GM19395 (cell line): ENCODE results near the gene C10orf67.
"Not testable (repeated sequence)": the region's sequence is repeated elsewhere in the genome, so short reads cannot be mapped to it uniquely, and the experiment has no call there.

Source experiments
- ATAC-seq: cut with Tn5 transposase; IDR thresholded peaks from one replicate; pipeline ENCODE4 v1.9.1; 2021; ENCODE audit warnings: mild to moderate bottlenecking, moderate library complexity; ENCODE audit not compliant: unreplicated experiment

C10orf67 gene

GRCh38 chr10:23344241-23344841 lies at the start of gene C10orf67:
C10orf67 (minus strand) TSS chr10:23344797; CDS start chr10:23344774, 23 bp downstream.
- peak; percentile 49 for ATAC-seq

DNA sequence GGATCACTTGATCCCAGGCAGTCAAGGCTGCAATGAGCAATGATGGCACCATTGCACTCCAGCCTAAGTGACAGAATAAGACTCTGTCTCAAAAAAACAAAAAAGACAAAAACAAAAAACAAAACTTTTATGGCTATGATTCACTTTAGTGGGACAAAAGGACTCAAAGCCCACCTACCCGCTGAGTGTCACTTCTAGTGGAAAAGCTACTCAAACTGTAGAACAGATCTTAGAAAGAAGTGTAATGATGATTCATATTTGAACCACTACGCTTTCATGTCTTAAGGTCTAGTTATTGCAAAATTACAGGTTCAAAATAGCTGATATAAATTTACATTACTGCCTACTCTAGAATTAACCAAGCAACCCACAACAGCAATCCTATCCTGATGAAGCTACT lies 47.2 kb upstream of the C10orf67 start:
- no peak for ATAC-seq

DNA sequence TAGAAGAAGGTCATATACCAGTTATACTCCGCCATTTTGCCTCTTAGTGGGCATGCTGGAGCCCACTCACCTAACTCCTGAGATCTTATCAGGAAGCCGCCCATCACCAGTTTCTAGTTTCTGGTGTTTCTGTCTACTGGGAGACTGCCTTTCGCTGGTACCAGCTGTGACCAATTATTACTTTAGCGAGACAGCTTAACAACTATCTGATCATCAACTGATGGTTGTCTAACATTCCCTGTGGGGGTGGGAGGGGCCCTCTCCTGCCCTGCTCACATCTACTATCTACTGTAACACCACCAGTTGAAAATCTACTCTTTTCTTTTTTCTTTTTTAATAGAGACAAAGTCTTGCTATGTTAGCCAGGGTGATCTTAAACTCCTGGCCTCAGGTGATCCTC lies 46.2 kb upstream of the C10orf67 start:
- no peak for ATAC-seq

- not testable (repeated sequence) for ATAC-seq
Measured at GRCh38 chr10:23390408-23390807, 45.8 kb upstream of the C10orf67 start.

DNA sequence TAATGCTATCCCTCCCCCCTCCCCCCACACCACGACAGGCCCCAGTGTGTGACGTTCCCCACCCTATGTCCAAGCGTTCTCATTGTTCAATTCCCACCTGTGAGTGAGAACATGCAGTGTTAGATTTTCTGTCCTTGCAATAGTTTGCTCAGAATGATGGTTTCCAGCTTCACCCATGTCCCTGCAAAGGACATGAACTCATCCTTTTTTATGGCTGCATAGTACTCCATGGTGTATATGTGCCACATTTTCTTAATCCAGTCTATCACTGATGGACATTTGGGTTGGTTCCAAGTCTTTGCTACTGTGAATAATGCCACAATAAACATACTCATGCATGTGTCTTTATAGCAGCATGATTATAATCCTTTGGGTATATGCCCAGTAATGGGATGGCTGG lies 42.9 kb upstream of the C10orf67 start:
- not testable (repeated sequence) for ATAC-seq

DNA sequence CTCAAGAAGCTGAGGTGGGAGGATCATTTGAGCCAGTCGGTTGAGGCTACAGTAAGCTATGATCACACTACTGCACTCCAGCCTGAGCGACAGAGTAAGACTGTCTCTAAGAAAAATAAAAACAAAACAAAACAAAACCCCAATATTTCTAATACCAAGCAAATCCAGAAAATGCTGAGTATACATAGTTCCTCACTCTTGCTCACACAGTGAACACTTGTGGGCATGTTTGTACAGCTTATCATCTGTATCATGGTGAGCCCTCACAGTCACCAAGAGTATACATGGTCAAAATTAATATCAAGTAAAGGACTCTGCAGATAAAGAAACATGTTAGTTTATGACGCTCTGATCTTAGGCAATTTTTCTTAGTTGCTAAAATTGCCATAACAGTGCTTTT lies 41.5 kb upstream of the C10orf67 start:
- no peak for ATAC-seq

DNA sequence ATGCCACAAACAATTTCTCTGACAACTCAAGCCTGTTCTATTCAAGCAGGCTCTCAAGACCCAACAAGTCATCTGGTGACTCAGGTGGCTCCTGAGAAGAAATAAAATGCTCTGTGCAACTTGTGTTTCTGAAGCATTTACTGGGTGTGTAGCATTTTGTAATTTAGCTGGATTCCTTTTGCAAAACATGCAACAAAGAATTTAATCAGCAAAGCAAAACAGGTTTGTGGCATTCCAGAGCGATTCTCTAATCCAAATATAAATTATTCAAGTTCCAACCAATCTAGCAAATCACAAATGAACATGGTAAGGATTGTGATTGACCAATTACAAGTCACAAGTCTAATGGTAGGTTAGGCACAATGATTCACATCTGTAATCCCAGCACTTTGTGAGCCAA lies 39.8 kb upstream of the C10orf67 start:
- ATAC-seq, result no peak

DNA sequence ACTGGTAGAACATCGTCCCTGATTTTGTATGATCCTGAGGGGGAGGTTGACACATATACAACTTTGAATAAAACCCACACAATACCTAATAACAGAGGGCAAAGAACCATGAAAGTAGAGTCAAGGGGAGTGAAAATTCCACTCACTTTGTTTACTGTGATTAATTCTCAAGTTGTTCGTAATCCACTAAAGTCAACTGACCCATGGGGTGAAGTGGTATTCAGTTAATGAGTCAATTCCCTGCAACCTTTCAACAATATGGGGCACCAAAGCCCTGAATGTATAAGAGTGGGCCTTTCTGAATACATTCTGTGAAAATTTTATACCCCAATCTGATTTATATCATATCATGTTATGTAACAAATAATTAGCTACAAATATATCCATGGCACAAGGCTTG lies 39.0 kb upstream of the C10orf67 start:
- ATAC-seq, result no peak

- no peak for ATAC-seq
Measured at GRCh38 chr10:23381298-23382040, 36.9 kb upstream of the C10orf67 start.

DNA sequence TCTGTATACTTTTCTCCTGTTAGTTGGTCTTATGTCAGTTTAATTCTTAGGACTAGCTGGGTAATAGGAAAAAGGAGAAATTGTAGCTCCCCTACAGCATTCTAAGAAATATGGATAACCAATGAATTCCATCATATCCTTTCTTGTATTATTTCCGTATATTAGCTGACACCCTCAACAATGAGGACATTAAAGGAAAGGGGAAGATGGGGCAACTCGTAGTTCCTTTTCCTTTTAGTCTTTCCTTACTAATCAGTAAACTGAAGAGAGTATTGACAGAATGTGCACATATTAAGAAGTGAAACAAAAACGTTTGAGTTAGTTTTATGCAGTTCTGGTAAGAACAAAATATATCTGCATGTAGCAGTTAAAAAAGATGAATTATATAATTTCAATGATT lies 35.1 kb upstream of the C10orf67 start:
- ATAC-seq, result no peak

DNA sequence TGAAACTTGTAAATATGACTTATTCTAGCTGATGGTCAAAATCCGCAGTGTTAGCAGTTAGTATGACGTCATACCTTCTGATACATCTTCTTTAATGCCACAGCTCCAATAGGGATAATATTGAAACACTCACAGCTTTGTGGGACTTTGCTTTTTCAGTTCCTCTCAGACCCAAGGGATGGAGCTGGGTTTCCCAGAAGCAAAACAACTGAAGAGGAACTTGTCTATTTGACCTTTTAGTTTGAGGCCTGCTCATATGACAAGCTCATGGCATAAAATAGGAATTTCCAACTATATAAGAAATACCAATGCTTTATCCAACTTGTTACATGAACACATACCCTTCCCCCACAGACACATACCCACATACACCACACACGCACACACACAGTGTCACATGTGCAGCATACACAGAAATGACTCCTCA lies 31.6 kb upstream of the C10orf67 start:
- ATAC-seq, result no peak

DNA sequence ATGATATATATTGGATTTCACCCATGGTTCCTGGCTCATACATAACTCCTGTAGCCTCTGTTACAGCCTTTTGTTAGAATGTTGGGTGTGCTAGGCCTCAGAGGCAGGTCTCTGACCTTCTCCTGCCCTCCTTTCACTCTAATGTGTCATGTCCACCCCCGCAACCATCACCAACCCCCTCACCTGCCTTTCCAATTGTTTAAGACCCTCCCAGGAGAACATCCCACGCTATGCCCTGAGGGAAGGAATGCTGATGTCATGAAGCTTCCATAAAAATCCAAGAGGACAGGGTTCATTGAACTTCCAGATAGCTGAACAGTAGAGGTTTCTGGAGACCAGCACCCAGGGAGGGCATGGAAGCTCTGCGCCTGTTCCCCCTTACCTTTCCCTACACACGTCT lies 30.8 kb upstream of the C10orf67 start:
- ATAC-seq, result no peak

DNA sequence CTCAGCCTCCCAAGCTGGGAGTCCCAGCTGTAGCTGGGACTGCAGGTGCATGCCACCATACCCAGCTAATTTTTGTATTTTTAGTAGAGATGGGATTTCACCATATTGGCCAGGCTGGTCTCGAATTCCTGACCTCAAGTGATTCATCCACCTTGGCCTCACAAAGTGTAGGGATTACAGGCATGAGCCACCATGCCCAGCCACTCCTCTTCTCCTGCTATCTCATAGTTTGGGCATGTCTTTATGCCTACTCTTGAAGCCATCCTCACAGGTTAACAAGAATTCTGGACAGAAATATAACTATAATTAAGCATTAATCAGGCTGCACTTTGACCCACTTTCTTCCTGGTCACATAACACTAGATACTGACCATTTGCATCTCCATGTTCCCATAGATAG lies 28.6 kb upstream of the C10orf67 start:
- no peak for ATAC-seq

DNA sequence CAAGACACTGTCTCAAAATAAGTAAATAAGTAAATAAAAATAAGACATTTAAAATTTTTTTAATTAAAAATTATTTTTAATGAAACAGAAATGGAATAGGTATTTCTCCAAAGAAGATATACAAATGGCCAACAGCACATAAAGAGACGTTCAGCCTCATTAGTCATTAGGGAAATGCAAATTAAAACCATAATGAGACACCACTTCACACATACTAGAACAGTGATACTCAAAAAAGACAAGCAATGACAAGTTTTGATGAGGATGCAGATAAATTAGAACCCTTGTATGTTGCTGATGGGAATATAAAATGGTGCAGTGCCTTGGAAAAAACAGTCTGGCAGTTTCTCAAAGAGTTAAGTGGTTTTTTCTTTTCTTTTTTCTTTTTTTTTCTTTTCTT lies 26.5 kb upstream of the C10orf67 start:
- ATAC-seq, result no peak

DNA sequence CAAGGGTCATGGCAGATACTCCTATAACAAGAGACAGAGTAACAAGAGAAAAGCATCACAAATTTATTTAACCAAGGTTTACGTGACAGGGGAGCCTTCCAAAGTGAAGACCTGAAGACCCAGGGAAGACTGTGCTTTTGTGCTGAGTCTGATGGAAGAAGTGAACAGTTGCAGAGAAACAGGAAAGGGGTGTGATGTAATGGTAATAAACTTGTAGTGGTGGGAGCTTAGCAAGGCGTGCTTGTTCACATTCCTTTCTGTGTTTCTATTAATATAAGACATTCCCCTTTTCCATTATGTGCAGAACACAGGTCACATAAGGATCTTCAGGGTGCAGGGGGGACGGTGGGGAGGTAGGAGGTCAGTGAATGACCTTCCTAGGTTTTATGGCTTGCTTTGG lies 25.5 kb upstream of the C10orf67 start:
- ATAC-seq, result no peak

GRCh38 chr10:23368816-23369640 lies 24.4 kb upstream of the C10orf67 start:
- ATAC-seq, result peak; percentile 81

- peak; percentile 2 for ATAC-seq
Measured at GRCh38 chr10:23367896-23368595, 23.4 kb upstream of the C10orf67 start.

DNA sequence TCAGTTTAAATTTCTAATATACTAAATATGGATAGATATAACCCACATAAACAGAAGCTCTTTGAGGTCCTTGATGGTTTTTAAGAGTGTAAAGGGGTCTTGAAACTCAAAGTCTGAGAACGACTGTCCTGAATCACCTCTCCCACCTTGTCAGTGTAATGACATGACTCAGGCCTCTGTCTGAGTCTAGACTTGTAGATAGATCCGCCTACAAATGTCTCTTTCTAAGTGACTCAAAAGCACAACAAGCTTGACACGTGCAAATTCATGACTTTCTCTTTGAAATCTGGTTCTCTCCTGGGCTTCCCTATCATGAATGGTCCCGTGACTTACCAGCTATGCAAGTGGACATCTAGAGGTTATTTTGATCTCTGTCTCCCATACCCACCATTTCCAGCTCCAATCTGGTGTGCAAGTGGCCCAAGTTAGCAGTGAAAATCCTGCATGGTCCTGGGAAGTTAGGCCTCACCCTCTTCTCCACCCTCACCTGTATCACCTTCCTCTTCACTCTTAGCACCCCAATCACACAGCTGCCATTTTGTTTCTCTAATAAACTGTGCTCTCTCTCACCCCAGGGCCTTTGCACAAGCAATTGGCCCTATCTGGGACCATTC lies 20.9 kb upstream of the C10orf67 start:
- ATAC-seq, result peak; percentile 41

DNA sequence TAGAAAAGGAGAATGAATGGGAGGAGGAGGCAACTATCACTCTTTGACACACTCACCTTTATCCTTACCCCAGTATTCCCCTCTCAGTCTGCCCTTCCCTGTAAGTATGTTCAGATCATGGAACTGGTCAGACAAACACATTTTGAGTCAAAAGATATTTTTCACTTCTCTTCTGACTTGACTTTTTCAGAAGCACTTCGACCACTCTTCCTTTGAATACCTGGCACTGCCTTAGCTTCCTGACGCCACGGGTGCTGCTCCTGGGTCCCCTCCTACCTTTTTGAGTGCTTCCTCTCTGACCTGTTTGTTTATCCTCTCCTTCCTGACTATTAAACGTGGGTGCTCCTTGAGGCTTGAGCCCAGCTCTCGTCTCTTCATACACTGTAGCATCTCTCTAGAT lies 19.8 kb upstream of the C10orf67 start:
- ATAC-seq, result no peak

DNA sequence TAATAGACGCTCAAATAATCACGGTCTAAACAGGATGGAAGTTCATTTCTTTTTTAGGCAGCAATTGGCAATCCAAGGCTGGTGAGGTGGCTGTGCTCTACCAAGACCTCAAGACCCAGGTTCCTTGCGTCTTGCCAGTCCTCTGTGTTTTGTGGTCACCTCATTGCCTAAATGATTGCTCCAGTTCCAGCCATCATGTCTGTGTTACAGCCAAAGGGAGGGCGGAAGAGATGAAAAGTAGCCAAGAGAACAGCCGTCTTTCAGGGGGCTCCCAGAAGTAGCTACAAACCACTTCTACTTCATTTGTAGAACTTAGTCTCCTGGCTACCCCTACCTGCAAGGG lies 19.2 kb upstream of the C10orf67 start:
- no peak for ATAC-seq
